NB4 (cell line): ENCODE data around the gene SLK.

Source experiments
- MYC ChIP-seq: IDR thresholded peaks from 2 replicates; pipeline ENCODE4 v1.6.1; 2011; ENCODE audit warnings: low read depth, low read length
- POLR2A ChIP-seq: IDR thresholded peaks from 2 replicates; pipeline ENCODE4 v1.6.1; 2011; ENCODE audit warnings: mild to moderate bottlenecking; ENCODE audit not compliant: insufficient read length; ENCODE audit errors: extremely low read depth
- TF ChIP-seq, protein P1 (sequence below): IDR thresholded peaks from one replicate; pipeline ENCODE4 v1.5.1; 2012; ENCODE audit warnings: low read depth, low read length

DNA sequence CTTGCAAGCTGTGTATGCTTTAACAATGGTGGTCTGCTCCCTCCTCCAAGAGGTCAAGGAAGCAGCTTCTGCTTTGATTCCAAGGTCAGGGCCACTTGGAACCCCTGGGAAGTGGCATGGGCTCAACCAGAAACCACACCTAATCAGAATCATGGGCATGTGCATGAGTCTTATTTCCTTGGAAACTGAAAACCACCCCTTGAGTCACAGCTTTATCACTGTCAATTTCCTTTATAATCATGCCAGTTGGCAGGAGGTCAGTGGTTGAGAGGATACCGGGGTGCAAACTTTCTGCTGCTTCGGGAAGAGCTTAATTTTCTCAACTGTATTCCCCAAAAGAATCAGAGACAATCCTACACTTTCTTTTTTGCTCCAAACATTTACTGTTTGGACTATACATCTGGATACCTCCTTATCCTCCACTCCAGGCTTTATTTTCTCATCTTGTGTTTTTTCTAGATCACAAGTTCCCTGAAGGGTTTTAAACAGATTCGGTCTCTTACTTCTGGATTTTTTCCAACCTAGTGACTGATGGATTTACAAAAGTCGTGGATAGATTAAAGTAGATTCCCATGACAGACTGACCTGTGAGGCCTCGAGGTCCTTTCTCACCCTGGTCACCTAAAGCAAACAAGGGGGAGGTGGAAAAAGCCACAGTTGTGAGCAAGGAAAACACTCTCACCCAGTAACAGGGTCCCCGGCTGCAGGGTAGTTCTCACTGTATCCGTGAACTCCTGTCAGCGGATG lies 82.7 kb downstream of the SLK start:
- TF ChIP-seq, protein P1, sequence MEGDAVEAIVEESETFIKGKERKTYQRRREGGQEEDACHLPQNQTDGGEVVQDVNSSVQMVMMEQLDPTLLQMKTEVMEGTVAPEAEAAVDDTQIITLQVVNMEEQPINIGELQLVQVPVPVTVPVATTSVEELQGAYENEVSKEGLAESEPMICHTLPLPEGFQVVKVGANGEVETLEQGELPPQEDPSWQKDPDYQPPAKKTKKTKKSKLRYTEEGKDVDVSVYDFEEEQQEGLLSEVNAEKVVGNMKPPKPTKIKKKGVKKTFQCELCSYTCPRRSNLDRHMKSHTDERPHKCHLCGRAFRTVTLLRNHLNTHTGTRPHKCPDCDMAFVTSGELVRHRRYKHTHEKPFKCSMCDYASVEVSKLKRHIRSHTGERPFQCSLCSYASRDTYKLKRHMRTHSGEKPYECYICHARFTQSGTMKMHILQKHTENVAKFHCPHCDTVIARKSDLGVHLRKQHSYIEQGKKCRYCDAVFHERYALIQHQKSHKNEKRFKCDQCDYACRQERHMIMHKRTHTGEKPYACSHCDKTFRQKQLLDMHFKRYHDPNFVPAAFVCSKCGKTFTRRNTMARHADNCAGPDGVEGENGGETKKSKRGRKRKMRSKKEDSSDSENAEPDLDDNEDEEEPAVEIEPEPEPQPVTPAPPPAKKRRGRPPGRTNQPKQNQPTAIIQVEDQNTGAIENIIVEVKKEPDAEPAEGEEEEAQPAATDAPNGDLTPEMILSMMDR, result no peak
- TF ChIP-seq POLR2A, result no peak
- no peak for TF ChIP-seq MYC
